Aorta (tissue), 5 donors: ENCODE results near the gene SCLT1. TPM values are rescaled to one million over a fixed set of nuclear protein-coding genes. Genes with fewer than 3 reads are reported as not detected.

Source experiments
- ATAC-seq: fragments of 200-7000 bp; cut with Tn5 transposase; one replicate; pipeline ENCODE4 v1.9.1; 2022; ENCODE audit warnings: moderate library complexity; ENCODE audit not compliant: low FRiP score
- DNase-seq, 2 donors: peaks; one replicate each; pipeline ENCODE4 v3.0.0-alpha.2; 2020
- H3K27ac ChIP-seq, 2 donors: one replicate each; pipeline ENCODE4 v1.5.1; 2013; ENCODE audit warnings: low read length in 2 of 2, mild to moderate bottlenecking in 2 of 2, moderate library complexity in 2 of 2, control low read depth in 1 of 2, inconsistent platforms in 1 of 2, low read depth in 1 of 2
- H3K27me3 ChIP-seq, 2 donors: one replicate each; pipeline ENCODE4 v1.6.1; 2013; ENCODE audit warnings: control low read depth in 1 of 2, low read length in 1 of 2, mild to moderate bottlenecking in 1 of 2, moderate library complexity in 1 of 2; ENCODE audit not compliant: insufficient read depth in 2 of 2, control insufficient read depth in 1 of 2
- H3K36me3 ChIP-seq, 2 donors: one replicate each; pipeline ENCODE4 v1.6.1; 2013; ENCODE audit warnings: control low read depth in 1 of 2, low read length in 1 of 2, mild to moderate bottlenecking in 1 of 2; ENCODE audit not compliant: insufficient read depth in 2 of 2, control insufficient read depth in 1 of 2
- H3K4me1 ChIP-seq, 2 donors: one replicate each; pipeline ENCODE4 v1.6.1; 2013; ENCODE audit warnings: low read length in 2 of 2, control low read depth in 1 of 2, mild to moderate bottlenecking in 1 of 2, moderate library complexity in 1 of 2; ENCODE audit not compliant: insufficient read depth in 2 of 2, control insufficient read depth in 1 of 2
- H3K4me3 ChIP-seq, 2 donors: one replicate each; pipeline ENCODE4 v1.5.1; 2013; ENCODE audit warnings: low read length in 2 of 2, control low read depth in 1 of 2, mild to moderate bottlenecking in 1 of 2
- H3K9me3 ChIP-seq: one replicate; pipeline ENCODE4 v1.6.1; 2013; ENCODE audit warnings: mild to moderate bottlenecking, low read length; ENCODE audit not compliant: control insufficient read depth
- WGBS, 2 donors: extraction: QIAGEN DNeasy Blood & Tissue Kit; methylation state at CpG; one replicate each; pipeline ENCODE4 v1.1.7; 2013; 5-methylcytosine and 5-hydroxymethylcytosine counted together
- intact Hi-C, 2 donors: fragments of 100-400 bp; cut with DNase I; formaldehyde crosslinking; loops; one replicate each; pipeline versions ENCODE4 v1.14.2 to v1.15.0; 2022
- polyA plus RNA-seq, 2 donors: library from polyadenylated mRNA; stranded (reverse); fragments of 200-250 nt; gene quantifications; one replicate each; pipeline ENCODE4 v1.2.3, GENCODE V29; 2013
- total RNA-seq, 2 donors: library from RNA; stranded (reverse); fragmentation: NEBNext Ultra II Directional; extraction: Animal tissue kit (Norgen Biotek cat#: 25700); gene quantifications; one replicate each; pipeline ENCODE4 v1.2.1, GENCODE V29; 2021
- donor health status: healthy with polysubstance abuse.
- donor health status: Bipolar disorder and iron deficiency.
- donor health status: DM: no; HTN: no; CAD: no.
- donor health status: DM: no; HTN: no; CAD: no.
- donor health status: DM: yes; HTN: yes; CAD: no.

SCLT1 gene
- total and polyA plus RNA-seq, 4 donors: 3.1 to 19.8 (median 9.8) TPM

DNA sequence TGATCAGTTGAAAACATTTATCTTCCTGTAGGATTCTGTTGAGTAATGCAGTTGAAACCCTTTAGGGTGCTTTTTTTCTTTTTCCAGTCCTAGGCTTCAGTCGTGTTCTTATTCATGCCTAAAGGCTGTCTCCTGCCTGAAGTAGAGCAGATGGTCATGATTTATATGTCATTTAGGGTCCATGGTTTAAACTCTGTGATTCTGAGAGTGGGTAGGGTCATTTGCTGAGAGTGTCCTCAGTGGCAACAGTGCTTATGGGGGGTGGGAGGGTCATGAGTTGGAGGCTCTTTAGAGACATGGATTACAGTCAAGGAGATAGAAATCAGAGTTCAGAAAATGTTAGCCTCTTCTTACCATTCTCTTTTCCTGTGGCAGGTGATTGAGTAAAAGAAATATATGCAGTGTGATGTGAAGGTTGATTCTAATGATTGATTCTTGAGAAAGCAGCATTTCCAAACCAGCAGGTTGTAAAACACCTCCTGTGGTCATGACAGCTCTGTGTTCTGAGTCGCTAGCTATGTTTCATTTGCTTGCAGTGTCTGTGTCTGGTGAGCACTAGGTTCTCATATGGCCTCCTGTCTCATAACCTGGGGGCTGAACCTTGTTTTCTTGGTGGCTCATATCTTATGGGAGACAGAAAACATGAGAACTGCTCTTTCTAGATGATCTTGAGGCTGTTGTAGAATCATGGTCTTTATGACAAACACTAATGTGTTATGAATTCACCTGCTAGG is 223.4 kb downstream of the SCLT1 start:
- ATAC-seq (no peak), DNase-seq (no peak)
- 80 to 82% methylated on average over 2 of the region's 2 CpGs for WGBS, 2 donors
- intact Hi-C loops: loop anchor here in 1 of 2 donors (10.0 kb wide), 1 partner anchor 305 kb away; no protein-coding TSS in a partner anchor
- Histone ChIP-seq H3K4me3 (no peak overlapping the region), H3K27ac (no peak overlapping the region), H3K9me3 (no peaks in the 10 kb centered on the region), H3K4me1 (no peaks in the 10 kb centered on the region), H3K36me3 (peaks cover 6 to 13% of the 10 kb centered on the region in 2 donors), H3K27me3 (no peaks in the 10 kb centered on the region)

DNA sequence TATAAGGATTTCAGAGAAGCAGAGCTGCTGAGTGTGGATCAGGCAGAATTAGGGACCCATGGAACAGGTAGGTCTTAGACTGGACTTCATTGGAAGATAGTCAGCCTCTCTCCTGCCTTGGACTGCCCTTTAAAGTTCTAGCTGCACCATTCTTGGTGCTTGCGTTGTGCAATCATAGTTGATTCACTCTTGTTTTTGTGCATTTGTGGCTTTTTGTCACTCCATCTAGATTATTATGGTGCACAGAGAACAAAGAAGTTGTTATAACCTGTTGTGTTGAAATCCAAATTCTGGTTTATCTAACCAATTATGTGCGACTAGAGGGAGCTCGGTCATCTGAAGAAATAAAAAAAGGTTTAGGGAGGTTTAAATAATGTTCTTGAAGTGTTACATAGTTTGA is 224.6 kb downstream of the SCLT1 start:
- no peaks in the 10 kb centered on the region for H3K4me1 ChIP-seq
- no peak overlapping the region for H3K27ac ChIP-seq
- no peaks in the 10 kb centered on the region for H3K9me3 ChIP-seq
- 92 to 94% methylated on average over 3 of the region's 3 CpGs for WGBS, 2 donors
- ATAC-seq: no peak
- no peak overlapping the region for H3K4me3 ChIP-seq
- H3K36me3 ChIP-seq: peaks cover 6 to 13% of the 10 kb centered on the region in 2 donors
- no peak for DNase-seq
- no peaks in the 10 kb centered on the region for H3K27me3 ChIP-seq
- intact Hi-C loops: loop anchor here in 1 of 2 donors (10.0 kb wide), 1 partner anchor 304 kb away; no protein-coding TSS in a partner anchor

DNA sequence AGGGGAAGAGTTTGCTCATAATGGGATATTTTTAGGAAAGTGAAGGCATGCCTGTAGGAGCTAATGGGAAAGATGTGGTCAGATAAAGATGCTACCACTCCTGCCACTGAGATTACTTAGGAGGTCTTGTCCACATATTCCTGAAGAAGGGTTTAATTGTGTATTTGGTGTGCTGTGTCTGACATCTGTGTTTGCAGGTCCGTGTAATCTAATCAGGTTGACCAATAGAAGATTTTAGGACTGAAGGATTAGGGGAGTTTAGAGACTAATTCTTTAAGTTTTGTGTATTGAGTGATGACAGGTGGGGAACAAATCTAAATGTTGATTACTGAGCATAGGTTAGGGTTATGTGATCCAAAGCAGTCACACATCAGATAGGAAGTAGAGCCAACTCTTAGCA is 226.6 kb downstream of the SCLT1 start:
- no peak overlapping the region for H3K27ac ChIP-seq
- DNase-seq: no peak
- H3K4me1 ChIP-seq: no peaks in the 10 kb centered on the region
- no peak overlapping the region for H3K4me3 ChIP-seq
- intact Hi-C loops: loop anchor here in 1 of 2 donors (10.0 kb wide), 1 partner anchor 302 kb away; no protein-coding TSS in a partner anchor
- H3K27me3 ChIP-seq: no peaks in the 10 kb centered on the region
- no peaks in the 10 kb centered on the region for H3K9me3 ChIP-seq
- ATAC-seq: no peak
- peaks cover 6 to 12% of the 10 kb centered on the region in 2 donors for H3K36me3 ChIP-seq
- 81 to 89% methylated on average over 1 of the region's 1 CpG for WGBS, 2 donors

DNA sequence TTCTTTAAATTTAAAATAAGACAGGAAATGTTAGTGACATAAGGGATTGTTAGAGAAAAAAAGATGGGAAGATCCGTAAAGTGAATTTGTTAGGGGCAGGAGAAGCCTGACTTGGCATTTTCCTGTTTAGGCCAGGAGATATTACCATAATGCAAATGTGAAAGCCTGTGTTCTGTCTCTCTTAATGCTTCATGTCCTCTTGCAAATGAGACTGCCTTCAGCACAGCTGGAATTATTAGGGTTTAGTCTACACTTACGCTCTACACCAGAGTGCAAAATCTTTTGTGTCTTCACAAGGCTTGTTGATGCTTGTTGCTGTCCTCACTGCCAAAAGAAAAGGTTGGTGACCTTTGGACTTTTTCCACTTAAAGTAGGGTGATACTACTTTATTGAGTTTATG is 227.1 kb downstream of the SCLT1 start:
- Histone ChIP-seq H3K4me3 (no peak overlapping the region), H3K27me3 (no peaks in the 10 kb centered on the region), H3K9me3 (no peaks in the 10 kb centered on the region), H3K4me1 (no peaks in the 10 kb centered on the region), H3K36me3 (peaks cover 6 to 11% of the 10 kb centered on the region in 2 donors), H3K27ac (no peak overlapping the region)
- ATAC-seq (no peak), DNase-seq (no peak)
- 86 to 88% methylated on average over 2 of the region's 2 CpGs for WGBS, 2 donors
- intact Hi-C loops: loop anchor here in 1 of 2 donors (10.0 kb wide), 1 partner anchor 301 kb away; no protein-coding TSS in a partner anchor

DNA sequence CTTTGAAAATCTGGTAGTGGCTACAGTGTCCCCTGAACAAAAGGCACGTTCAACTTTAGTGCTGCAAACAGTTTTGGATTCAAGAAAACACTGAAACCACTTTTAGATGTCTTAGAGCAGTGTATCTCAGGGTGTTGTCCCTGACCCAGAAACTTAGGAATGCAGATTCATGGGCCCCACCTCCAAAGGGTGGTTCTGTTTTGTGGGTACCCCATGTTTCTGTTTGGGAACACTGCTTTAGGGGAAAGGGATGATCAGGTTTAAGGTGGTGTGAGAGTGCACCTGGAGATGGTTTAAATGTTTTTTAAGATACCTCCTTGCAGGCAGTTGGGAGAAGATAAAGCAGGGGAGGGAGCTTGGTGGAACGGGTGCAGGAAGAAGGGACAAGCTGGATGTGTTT is 228.2 kb downstream of the SCLT1 start:
- no peaks in the 10 kb centered on the region for H3K4me1 ChIP-seq
- no peak overlapping the region for H3K4me3 ChIP-seq
- WGBS, 2 donors: 72 to 75% methylated on average over 2 of the region's 2 CpGs
- no peaks in the 10 kb centered on the region for H3K9me3 ChIP-seq
- H3K27me3 ChIP-seq: no peaks in the 10 kb centered on the region
- peaks cover 6 to 10% of the 10 kb centered on the region in 2 donors for H3K36me3 ChIP-seq
- DNase-seq (no peak), ATAC-seq (no peak)
- intact Hi-C loops: loop anchor here in 1 of 2 donors (10.0 kb wide), 1 partner anchor 300 kb away; no protein-coding TSS in a partner anchor
- no peak overlapping the region for H3K27ac ChIP-seq

DNA sequence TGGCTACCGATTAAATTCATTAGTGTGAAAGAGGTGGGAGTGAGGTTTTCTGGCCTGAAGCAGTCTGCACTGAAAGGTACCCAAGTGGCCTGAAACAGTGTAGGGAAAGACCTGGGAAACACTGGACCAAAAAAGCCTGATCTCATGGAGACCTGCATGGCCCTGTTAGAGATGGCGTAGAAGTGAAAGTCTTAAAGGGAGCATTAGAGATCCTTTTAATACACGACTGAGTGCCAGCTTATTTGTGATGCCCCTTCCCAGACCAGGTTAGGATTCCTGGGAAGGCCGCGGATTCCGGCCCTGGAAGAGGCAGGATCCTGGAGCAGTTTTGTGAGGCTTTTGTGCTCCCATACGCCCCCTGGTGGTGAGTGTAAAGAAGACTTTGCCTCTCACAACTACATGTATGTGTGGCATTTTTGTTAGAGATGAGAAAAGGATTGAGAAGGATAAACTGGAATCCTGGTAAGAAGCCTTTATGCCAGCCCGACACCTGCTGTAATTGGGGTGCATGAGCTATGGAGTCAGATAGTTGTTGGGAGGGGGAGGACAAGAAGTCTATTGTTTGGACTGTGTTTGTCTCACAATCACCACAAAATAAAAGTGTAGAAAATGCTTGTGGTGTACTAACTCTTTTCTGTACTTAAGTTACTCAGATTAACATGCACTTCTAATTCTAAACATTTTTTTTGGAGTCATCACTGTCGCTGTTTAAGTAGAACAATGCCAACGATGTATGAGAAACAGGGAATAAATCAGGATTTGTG is 229.8 kb downstream of the SCLT1 start:
- H3K36me3 ChIP-seq: peaks cover 2 to 4% of the 10 kb centered on the region in 2 donors
- peak overlapping the region in 1 of 2 donors; percentile 29 for H3K27ac ChIP-seq
- ATAC-seq (peak; percentile 87), DNase-seq (peak; percentile 85 to 91)
- H3K27me3 ChIP-seq: no peaks in the 10 kb centered on the region
- no peaks in the 10 kb centered on the region for H3K4me1 ChIP-seq
- H3K4me3 ChIP-seq: no peak overlapping the region
- 35 to 36% methylated on average over 10 of the region's 10 CpGs for WGBS, 2 donors
- no peaks in the 10 kb centered on the region for H3K9me3 ChIP-seq
- intact Hi-C loops: loop anchor here (5.0 to 10.0 kb wide), 7 partner anchors 51 to 671 kb away; no protein-coding TSS in a partner anchor

DNA sequence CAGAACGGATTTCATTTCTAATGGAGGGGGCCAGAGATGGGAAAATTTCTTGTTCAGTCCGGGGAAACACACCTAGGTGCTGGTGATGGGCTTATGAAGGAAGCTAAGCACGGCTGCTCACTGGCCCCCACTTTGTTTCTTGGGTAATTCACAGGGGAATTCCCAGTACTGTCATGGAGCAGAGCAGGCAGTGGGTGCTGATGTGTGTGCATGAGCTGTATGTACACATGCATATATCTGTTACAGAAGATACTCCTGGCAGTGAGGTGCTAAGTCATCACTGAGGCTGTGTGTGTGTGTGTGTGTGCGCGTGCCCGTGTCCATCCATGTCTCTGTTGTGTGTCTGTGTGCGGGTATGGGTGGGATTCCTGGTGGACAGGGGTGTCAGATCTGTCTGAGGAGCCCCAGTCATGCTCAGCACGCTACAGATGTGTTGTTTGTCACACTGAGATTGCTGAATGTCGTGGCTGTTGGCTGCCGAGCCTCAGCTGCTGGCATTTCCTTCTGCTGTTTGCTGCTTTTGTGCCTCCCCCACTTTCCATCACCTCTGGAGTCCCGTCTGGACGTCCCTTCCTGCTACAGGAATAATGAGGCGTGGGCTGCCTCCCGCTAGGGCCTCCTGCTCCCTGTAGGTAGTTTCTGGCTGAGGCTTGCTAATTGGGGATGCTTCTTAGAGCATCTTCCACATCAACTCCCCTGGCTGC is 230.6 kb downstream of the SCLT1 start:
- intact Hi-C loops: loop anchor here (5.0 to 10.0 kb wide), 7 partner anchors 50 to 670 kb away; no protein-coding TSS in a partner anchor
- no peaks in the 10 kb centered on the region for H3K27me3 ChIP-seq
- peak overlapping the region in 1 of 2 donors; percentile 29 for H3K27ac ChIP-seq
- no peaks in the 10 kb centered on the region for H3K9me3 ChIP-seq
- H3K36me3 ChIP-seq: peaks cover 2 to 4% of the 10 kb centered on the region in 2 donors
- peak; percentile 34 for ATAC-seq
- no peaks in the 10 kb centered on the region for H3K4me1 ChIP-seq
- no peak overlapping the region for H3K4me3 ChIP-seq
- no peak for DNase-seq
- 68 to 73% methylated on average over 14 of the region's 14 CpGs for WGBS, 2 donors

DNA sequence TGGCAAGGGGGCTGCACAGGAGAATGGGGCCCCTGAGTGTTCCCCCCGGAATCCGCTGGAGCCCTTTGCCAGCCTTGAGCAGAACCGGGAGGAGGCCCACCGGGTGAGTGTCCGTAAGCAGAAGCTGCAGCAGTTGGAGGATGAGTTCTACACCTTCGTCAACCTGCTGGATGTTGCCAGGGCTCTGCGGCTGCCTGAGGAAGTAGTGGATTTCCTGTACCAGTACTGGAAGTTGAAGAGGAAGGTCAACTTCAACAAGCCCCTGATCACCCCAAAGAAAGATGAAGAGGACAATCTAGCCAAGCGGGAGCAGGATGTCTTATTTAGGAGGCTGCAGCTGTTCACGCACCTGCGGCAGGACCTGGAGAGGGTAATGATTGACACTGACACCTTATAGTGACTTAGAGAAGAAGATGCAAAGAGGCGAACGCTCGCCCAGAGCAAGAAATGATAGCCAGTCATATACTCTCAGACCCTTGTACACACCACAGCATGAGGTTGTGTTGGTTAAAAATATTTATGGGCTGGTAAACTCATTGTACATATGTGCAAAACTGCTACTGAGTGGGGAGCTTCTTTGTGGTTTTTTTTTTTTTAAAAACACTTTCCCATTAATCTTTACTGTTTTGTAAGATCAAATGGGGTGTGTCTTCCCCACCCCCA is 231.4 kb downstream of the SCLT1 start:
- H3K27me3 ChIP-seq: no peaks in the 10 kb centered on the region
- H3K27ac ChIP-seq: no peak overlapping the region
- no peaks in the 10 kb centered on the region for H3K9me3 ChIP-seq
- DNase-seq (no peak), ATAC-seq (no peak)
- 91 to 94% methylated on average over 13 of the region's 13 CpGs for WGBS, 2 donors
- H3K4me3 ChIP-seq: no peak overlapping the region
- peaks cover 1 to 4% of the 10 kb centered on the region in 2 donors for H3K36me3 ChIP-seq
- H3K4me1 ChIP-seq: no peaks in the 10 kb centered on the region
- intact Hi-C loops: loop anchor here (2.0 to 10.0 kb wide), 8 partner anchors 50 to 670 kb away; no protein-coding TSS in a partner anchor
